Activated CD4-positive, alpha-beta T cell treated with anti-CD3 and anti-CD28 coated beads, Interleukin-2, amount 50 U/mL, for 48 hours (primary cell): Measurements from ENCODE around the gene MIOS.

Experiments used
- DNase-seq, 2 experiments: peaks; one replicate each; pipeline ENCODE4 v3.0.0-alpha.2; 2020

Gene MIOS

DNA sequence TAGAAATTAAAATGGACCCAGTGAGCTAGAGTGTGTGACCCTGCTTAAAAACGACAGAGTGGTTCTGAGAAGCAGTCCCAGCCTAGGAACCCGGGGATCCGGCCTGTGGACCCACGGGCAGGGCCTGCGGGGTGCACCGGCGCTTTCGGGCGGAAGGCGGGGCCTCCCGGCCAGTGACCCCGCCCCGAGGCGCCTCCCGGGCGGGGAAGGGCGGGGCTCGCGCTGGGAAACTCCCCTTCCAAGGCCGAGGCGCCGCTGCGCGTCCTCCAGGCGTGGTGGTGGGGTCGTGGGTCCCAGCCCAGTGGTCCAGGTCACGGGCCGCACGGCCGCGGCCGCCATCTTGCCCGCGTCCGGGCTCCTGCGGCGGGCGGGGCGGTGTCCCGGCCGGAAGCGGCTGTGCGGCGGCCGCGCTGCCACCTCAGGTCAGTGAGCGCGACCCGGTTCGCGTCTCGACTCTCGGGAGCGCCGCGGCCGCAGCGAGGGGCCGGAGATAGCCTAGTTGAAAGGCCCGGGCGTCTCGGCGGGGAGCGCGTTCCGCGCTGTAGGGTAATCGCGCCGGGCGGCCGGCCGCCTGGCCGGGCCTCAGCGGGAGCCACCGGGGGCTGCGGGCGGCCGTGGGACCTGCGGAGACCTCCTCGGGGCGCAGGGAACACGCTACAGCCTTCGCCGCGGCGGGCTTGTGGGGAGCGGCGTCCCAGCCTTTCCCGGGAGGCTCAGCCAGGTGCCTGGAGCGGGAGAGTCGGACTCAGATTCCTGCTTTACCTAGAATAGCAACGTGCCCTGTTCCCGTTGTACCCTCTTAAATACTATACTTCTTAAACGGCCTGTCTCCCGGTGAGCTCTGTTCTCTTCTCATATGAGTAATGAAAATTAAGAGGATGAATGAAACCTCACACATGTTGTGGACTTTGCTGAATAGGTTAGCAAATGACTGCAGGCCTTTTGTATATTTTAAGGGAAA, at the start of gene MIOS:
MIOS (plus strand) TSS at position 234 of the 961 bp plus-strand sequence. CDS start 5,592 bp downstream, outside the sequence.
- DNase-seq: peak; percentile 78 to 81

DNA sequence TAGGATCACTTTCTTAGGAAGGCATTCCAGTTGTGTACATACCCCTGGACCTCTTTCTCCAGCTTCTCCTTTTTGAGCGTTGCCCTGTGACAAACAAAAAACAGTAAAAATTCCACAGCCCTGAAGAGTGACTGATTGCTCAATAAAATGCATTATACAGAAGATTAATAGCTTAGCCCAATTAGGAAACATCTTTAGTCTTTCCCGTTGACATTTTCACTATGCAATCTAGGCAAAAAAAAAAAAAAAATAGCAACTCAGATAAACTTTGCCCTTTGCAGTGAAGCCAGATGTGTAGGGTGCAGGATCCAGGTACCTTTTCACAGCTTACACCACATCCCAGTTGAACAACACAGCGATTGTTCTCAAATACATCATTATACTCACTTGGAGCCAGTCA, 48.9 kb upstream of the MIOS start:
- DNase-seq: no peak

DNA sequence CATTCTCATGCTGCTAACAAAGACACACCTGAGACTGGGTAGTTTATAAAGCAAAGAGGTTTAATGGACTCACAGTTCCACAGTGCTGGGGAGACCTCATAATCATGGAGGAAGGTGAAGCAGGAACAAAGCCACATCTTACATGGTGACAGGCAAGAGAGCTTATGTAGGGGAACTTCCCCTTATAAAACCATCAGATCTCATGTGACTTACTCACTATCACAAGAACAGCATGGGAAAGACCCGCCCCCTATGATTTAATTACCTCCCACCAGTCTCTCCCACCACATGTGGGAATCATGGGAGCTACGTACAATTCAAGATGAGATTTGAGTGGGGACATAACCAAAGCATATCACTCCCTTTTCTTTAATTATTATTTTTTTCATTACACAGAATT, 47.6 kb upstream of the MIOS start:
- no peak for DNase-seq

- DNase-seq: no peak
Measured at GRCh38 chr7:7519528-7519927, 47.2 kb upstream of the MIOS start.

DNA sequence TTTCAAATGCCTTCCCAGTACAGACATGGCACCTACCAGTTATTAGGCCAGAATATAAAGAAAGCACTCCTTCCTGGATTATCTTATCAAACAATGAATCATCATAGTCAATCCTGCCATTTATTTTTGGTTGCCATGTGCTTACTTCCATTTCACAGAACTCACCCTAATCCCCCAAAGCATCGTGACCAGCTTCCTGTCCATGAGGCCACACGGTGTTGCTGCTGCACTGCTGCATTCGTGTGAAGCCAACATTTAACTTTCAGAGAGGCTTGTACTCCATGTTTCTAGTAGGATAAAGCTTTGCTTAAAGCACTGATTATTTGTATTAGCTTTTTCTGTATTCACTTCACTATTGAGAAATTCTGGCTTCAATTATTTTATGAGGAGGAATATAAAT, 45.4 kb upstream of the MIOS start:
- DNase-seq: no peak

- no peak for DNase-seq
Measured at GRCh38 chr7:7522421-7522820, 44.3 kb upstream of the MIOS start.

DNA sequence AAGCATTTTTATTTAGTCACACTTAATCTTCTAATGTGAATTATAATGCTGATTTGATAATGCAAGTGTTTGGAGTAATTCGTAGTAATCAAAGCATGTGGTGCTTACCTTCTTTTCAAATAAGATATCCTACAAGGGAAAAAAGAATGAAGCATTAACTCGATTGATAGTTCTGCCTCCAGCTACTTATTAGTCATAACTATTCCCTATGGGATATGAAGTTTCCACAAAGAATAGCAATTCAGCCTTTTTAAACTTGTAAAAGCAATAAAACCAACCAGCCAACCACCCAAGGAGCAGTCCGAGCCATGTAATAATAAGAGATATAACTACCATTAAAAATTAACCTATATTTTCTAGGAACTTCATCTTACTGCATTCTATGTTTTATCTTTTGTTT, 42.6 kb upstream of the MIOS start:
- no peak for DNase-seq

DNA sequence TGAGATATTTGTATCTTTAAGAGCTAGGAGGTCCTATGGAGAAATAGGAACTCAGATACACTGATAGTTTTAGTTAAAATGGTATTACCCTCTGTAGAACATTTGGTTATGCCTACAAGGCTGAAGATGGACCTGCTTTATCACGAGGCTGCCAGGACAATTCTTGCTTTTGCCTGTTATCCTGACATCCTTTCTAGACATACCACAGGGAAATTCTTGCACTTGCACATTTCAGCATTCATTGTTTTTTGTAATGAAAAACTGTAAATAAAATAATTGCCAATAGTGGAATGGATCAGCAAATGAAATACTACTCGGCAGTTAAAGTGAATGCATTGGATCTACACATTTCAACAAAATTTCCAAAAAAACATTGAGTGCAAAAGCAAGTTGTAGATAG, 40.7 kb upstream of the MIOS start:
- DNase-seq: no peak

DNA sequence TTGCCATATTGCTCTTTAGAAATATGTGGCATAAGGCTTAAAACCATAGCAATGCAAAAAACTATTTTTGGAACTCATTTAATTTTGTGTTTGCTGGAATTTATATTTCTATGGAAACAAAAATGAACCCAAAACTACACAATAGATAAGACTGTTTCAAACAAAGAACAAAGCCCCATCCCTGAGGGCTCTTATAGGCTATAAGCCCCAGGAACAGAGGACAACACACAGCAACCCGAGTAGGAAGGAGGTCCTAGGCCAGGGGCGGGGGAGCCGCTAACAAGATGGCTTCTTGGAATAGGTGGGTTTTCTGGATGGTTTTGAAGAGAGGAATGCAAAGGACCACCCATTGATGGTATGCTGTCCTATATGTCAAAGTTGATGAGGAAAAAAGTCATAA, 39.6 kb upstream of the MIOS start:
- DNase-seq: no peak

GRCh38 chr7:7529328-7529727, 37.4 kb upstream of the MIOS start:
- no peak for DNase-seq

DNA sequence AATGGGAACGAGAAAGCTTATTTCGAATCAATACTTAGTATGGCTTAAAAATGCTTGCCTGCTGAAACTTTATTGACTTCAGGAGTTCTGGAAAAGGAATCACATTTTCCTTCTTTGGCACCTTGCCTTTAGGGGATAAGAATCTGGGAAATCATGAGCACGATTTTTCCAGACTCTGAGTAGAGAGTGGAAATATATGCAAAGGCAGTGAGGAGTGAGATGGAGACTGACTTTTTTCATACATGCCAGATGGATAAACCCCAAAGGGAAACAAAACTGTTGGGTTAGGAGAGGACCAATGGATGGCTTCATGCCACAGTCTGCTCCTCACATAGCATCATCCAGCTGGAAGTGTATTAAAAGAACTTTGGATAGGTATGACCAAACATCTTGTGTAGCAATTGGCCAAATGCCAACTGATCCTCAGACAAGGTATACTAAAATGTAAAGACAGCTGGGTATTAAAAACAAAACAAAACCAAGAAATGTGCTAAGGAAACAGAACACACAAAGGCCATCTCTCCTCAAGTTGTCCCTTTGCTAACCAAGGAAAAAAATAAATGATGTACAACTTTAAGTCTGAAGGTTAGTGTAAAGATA, 32.8 kb upstream of the MIOS start:
- no peak for DNase-seq

GRCh38 chr7:7535691-7536090, 31.0 kb upstream of the MIOS start, which contains the start of gene COL28A1:
Gene COL28A1, minus strand, starts transcription at chr7:7535873. Its CDS starts 2,998 bp downstream, at chr7:7532875.
- DNase-seq: no peak

- no peak for DNase-seq
Measured at GRCh38 chr7:7536396-7537019, 30.2 kb upstream of the MIOS start.

GRCh38 chr7:7537711-7538110, 29.0 kb upstream of the MIOS start:
- no peak for DNase-seq

GRCh38 chr7:7539152-7539551, 27.5 kb upstream of the MIOS start:
- DNase-seq: no peak

DNA sequence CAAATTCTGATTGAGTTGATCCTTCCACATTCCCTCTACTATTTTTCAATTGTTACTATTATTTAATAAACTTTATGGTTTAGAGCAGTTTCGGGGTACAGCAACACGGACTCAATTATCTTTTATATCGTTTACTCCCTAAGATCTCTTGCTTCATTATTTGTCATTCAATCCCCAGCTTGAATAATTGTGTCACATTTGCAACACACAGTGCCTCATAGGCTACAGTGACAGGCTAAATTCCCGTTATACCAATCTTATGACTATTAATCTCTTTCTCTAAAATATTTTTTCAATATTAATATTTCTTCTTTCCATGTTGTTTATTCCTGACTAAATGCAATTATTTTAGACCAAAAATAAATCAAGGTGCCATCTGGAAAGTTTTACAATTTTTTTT, 27.0 kb upstream of the MIOS start:
- DNase-seq: no peak

DNA sequence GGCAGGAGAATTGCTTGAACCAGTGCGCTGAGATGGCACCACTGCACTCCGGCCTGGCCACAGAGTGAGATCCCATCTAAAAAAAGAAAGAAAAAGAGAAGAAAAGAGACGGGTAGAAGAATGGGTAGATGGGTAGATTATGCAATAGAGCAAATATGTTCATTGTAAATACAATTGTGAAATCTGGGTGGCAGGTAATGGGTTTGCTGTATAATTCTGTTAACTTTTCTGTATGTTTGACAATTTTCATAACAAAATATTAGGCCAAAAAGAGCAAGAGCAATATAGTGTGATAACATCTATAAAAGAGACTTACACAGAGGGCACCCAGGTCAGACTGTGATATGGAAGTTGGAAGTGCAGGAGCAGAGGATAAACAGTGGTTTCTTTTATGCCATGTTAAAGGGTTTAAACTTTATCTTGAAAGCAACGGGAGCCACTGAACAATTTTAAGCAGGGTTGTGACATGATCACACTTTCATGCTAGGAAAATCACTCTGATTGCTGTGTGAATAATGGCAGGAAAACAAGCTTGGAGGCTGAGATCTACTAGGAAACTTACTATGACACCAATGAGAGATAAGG, 24.3 kb upstream of the MIOS start:
- DNase-seq: no peak

DNA sequence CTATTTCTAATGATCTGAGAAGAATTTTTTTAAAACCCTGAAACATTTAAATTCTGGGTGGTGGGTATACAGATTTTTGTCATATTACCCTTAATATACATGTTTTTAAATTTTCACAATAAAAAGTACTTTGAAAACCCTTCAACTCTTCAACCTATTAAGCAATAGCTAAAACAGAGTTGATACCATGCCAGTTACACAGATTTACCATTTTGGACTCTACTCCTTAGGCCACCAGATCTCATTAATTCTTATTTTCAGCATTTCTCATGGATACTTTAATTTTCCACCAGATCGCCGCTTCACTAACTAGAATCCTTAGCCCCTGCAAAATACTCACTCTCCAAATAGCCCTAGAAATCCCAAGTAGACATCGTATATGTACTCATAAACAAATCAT, 18.3 kb upstream of the MIOS start:
- no peak for DNase-seq

GRCh38 chr7:7550663-7551062, 16.0 kb upstream of the MIOS start:
- no peak for DNase-seq

- no peak for DNase-seq
Measured at GRCh38 chr7:7552199-7552598, 14.5 kb upstream of the MIOS start.

DNA sequence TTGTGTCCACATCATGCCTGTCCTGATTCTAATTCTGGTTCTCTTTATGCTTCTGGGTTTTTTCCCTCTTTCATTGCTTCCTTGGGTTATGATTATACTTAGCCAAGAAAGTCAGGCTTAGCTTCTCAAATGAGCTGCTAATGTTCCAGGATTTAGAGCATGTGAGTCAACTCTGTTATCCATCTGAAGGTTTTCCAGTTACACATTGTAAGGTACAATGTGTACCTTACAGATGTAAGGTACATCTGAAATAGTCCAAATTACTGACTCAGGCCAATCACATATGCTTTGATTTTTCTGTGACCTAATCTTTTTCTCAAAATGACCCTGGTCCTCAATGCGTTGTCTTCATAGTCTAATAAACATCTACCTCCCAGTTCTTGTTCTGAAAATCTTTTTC, 13.3 kb upstream of the MIOS start:
- no peak for DNase-seq

- no peak for DNase-seq
Measured at GRCh38 chr7:7554021-7554432, 12.7 kb upstream of the MIOS start.
